GM21528 (cell line): ENCODE results near the gene PRDM13.
"Not testable (repeated sequence)": the region's sequence is repeated elsewhere in the genome, so short reads cannot be mapped to it uniquely, and the experiment has no call there.

Experiments used
- ATAC-seq: cut with Tn5 transposase; IDR thresholded peaks from one replicate; pipeline ENCODE4 v1.9.1; 2021; ENCODE audit warnings: mild to moderate bottlenecking, moderate library complexity; ENCODE audit not compliant: unreplicated experiment, low FRiP score

Gene PRDM13

GRCh38 chr6:99606656-99607415 lies at the start of gene PRDM13:
PRDM13 (plus strand) TSS chr6:99606833; CDS start chr6:99607035, 202 bp downstream.
- no peak for ATAC-seq

DNA sequence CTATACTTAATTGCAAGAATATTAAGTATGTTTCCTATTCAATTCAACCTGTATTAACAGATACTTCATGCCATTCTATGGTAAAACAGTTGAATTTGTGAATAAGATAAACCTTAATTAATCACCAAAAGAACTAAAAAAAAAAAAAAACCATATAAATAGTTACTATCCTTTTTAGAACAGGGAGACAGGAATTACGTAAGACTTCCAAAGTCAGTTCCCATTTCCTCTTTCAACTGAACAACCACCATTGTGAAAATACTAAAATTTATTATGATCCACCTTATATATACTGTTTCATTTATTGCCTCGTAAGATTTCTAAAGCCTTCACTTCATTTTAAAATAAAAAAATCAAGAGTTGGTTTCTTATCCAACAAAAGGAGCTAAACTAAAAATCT lies 47.6 kb upstream of the PRDM13 start:
- ATAC-seq: no peak

- ATAC-seq: no peak
Measured at GRCh38 chr6:99560668-99561067, 46.0 kb upstream of the PRDM13 start.

- no peak for ATAC-seq
Measured at GRCh38 chr6:99563056-99563723, 43.4 kb upstream of the PRDM13 start.

GRCh38 chr6:99568103-99568933 lies 38.3 kb upstream of the PRDM13 start, which contains the start of gene CCNC:
CCNC (minus strand) TSS chr6:99568660; CDS start chr6:99568527, 133 bp downstream.
- ATAC-seq: peak; percentile 98

- ATAC-seq: no peak
Measured at GRCh38 chr6:99573980-99574617, 32.5 kb upstream of the PRDM13 start.

DNA sequence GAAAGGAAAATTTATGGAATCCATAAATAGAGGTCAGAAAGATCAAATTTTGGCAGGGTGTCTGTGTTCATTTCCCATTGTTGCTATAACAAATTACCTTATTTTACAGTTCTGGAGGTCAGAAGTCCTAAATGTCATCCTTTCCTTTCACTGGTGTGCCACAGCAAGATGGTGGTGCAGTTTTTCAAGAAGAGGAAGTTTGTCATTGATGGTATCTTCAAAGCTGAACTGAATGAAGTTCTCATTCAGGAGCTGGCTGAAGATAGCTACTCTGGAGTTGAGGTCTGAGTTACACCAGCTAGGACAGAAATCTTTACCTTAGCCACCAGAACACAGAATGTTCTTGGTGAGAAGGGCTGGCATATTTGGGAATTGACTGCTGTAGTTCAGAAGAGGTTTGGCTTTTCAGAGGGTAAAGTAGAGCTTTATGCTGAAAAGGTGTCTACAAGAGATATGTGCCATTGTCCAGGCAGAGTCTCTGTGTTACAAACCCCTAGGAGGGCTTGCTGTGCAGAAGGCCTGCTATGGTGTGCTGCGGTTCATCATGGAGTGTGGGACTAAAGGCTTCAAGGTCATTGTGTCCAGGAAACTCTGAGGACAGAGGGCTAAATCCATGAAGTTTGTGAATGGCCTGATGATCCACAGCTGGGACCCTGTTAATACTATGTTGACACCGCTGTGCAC lies 30.9 kb upstream of the PRDM13 start:
- ATAC-seq: no peak

- no peak for ATAC-seq
Measured at GRCh38 chr6:99579781-99580180, 26.9 kb upstream of the PRDM13 start.

DNA sequence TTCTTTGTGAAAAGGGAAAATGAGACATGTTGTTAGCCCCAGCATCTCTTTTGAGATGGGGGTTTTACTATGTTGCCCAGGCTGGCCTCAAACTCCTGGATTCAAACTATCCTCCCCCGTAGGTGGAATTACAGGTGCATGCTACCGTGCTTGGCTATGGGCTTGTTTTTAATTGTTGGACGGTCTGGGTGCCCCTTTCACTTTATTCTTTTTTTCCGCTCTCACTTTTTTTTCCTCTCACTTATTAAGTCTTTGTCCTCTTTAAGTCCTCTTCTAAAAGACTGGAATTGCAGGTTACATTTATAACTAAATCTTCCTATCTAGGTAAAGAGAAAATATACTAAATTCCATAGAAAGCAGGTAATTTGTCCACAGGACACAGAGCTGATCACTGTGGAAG lies 18.8 kb upstream of the PRDM13 start:
- ATAC-seq: no peak

- peak; percentile 95 for ATAC-seq
Measured at GRCh38 chr6:99588618-99589289, 17.9 kb upstream of the PRDM13 start.

- peak; percentile 39 for ATAC-seq
Measured at GRCh38 chr6:99589290-99589672, 17.4 kb upstream of the PRDM13 start.

GRCh38 chr6:99589907-99590493 lies 16.6 kb upstream of the PRDM13 start:
- ATAC-seq: no peak

DNA sequence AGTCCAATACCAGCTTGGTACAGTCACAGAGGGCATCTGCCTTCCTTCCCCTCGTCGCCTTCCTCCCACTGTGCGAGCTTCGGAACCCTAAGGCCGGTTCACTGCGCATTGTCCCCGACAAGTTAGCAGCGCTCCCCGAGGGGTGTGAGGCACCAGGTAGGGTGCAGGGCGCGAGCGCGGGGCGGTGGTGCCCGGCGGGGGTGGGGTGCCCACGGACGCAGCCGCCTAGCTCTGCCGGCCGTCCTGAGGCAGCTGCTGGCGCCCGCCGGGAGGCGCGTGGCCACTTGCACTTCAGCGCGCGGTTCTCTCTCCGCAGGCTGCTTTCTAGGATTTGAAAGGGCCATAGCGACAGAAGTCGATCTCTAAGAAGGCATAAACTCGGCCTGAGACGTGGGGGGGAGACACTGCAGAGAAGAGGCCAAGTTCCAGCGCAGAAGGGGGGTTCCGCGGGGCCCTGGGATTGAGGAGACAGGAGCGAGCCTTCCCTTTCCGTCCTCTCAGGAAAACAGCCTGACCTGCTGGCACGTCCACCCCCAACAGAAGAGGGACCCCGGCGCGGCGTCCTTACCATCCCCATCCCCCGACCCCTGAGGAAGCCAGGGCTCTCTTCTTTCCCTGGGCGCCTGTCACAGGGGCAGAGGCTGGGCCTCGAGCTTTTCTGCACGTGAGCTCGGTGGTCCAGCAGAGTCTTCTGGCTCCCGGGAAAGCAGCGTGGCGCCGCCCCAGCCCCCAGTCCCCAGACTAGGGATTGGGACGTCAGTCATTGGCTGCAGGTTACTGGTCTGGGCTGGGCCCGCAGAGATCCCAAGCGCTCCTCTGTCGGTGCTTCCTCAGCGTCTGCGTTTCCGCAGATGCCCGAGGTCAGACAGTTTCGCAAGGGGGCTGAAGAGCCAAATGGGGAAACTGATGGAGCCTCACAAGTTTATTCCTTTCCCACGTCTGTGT lies 15.6 kb upstream of the PRDM13 start:
- no peak for ATAC-seq

DNA sequence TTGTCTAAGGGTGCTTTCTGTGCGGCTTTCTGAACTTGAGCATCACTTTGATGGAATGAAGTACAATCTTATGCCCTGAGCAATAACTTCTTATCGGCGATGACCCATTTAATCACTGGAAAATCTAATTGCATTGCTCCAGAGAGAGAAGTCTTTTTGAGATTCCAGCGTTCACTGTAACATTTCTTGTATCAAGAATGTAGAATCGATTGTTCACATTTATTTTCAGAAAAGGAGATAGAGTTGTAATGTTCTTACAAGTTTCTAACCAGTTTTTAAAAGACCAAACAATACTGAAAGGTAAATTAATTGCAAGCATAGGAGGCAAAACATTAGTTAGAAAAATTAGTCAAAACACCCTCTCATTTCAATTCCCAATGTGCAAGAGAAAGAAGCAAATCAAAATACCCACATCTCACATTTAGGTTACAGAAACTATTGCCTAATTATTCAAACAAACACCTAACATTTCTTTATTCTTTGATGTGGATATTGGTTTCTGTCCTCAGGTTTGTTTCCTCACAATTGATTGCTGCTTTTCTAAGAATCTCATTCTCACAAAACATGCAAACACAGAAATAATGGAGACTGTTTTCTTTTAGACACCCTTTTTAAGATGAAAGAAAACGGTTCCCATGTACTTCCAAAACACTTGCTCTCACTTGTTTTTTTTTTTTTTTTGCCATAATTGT lies 14.8 kb upstream of the PRDM13 start:
- ATAC-seq: no peak

- no peak for ATAC-seq
Measured at GRCh38 chr6:99592900-99593299, 13.7 kb upstream of the PRDM13 start.

- not testable (repeated sequence) for ATAC-seq
Measured at GRCh38 chr6:99594696-99595095, 11.9 kb upstream of the PRDM13 start.
